GM21825 (cell line): Measurements from ENCODE around the gene IL22RA2.
A peak's percentile ranks its signal among the peaks of the same experiment; 100 is the strongest.

Experiments
- ATAC-seq: cut with Tn5 transposase; IDR thresholded peaks from one replicate; pipeline ENCODE4 v1.9.1; 2021; ENCODE audit warnings: mild to moderate bottlenecking, moderate library complexity; ENCODE audit not compliant: unreplicated experiment

Gene IL22RA2

DNA sequence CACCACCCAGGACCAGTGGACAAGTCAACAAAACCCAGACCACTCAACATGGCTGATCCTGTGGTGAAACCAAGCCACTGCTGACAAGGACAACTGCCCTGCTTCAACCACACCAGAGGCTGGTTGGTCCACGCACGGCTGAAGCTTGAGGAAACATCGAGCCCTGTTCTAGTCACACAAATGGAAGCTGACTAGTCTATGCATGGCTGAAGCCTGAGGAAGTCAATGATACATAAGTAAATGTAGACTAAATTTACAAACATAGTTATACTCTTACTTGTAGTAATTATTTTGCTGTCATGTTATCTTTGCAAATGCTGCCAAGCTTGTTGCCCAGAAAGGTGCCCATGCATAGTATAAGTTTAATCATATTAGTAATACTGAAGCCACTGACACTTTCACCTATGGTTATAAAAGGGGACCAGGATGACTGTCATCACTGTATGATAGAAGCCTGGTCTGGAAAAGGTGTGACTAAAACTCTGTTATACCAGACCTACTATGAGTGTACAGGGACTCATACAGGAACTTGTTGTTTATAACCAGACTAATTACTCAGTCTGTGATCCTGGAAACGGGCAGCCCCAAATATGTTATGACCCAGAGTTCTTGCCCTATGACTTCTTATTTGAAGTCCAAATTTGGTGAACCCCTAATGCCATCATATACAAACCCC lies 5.6 kb downstream of the IL22RA2 start:
- no peak for ATAC-seq

DNA sequence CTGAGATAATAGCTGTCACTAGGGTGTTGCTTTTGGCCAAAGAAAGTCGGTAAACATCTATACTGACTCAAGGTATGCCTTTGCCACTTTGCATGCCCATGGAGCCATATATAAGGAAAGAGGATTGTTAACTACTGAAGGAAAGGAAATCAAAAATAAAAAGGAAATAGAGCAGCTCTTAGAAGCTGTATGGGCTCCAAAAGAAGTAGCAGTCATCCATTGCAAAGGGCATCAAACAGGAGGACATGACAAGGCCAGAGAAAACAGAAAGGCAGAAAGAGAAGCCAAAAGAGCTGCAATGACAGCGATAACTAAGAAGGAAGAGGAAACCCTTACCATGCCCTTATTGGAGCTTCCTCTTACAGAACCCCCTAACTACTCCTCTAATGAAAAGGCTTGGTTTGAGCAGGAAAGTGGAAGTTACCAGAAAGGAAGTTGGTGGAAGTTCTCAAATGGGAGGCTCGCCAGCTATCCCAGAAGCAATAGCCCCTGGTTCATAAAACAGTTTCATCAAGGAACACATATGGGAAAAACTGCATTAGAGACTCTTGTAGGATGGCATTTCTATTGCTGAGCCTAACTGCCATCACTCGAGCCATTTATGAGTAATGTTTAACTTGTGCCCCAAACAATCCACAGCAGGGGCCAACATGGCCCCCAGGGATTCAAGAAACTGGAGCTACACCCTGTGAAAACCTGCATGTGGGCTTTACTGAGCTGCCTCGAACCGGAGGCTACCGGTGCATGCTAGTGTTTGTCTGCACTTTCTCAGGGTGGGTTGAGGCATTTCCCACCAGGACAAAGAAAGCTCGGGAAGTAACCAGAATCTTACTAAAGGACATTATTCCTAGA lies 7.0 kb downstream of the IL22RA2 start:
- no peak for ATAC-seq

DNA sequence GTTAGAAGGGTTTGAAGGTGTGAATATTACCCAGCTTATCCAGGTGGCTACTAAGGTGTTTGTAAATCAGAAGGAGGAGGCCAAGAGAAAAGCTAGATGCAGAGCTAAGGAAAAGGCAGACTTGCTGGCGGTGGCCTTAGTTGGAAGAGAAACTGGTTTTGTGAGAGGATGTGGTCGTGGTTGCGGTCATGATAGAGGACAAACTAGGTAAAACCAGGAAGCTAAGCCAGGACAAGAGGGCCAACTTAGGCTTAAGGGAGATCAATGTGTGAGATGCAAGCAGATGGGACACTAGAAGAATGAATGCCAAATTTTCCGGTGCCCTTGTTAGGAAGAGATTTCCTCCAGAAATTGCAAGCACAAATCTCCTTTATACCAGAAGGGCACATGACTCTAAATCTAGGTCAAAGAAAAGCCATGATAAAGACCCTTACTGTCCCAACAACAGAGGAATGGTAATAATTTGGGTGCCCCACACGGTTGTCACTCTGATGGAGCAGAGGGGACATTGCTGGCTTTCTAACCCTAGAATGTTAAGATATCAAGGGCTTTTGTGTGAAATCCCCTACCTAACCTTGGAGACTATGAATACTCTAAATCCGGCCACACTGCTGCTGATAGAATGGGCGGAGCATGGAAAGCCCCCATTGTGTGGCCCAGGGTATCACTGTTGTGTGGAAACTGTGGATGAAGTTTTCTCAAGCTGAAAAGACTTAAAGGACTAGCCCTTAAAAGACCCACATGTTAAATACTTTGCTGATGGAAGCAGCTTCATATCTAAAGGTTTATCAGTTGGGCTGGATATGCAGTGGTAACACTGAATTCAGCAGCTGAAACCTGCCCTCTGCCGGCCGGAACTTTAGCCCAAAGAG lies 7.8 kb downstream of the IL22RA2 start:
- ATAC-seq = peak; percentile 72

DNA sequence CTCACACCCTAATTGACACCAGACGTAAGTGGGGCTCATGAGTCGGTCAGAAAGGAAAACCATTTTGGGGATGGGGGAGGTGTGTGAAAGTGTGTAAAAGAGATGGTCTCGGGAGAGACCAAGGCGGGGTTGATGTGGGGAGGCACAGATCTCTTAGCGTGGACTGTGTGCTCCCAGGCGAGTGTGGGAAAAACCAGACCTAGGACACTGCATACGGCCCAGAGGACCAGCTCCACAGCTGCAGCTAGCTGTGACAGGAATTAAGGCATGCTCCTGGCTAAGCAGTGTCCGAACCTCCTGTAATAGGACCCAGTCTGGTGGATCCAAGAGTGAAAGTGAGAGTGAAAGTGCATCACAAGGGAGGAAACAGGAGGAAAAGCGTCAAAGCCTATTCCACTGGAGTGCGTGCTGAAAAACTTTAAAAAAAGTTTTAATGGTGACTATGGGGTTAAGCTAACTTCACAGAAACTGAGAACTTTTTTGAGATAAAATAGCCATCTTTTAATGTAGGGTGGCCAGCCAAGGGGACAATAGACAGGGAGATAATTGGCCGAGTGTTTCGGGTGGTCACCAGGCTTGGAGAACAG lies 9.6 kb downstream of the IL22RA2 start:
- ATAC-seq = no peak

DNA sequence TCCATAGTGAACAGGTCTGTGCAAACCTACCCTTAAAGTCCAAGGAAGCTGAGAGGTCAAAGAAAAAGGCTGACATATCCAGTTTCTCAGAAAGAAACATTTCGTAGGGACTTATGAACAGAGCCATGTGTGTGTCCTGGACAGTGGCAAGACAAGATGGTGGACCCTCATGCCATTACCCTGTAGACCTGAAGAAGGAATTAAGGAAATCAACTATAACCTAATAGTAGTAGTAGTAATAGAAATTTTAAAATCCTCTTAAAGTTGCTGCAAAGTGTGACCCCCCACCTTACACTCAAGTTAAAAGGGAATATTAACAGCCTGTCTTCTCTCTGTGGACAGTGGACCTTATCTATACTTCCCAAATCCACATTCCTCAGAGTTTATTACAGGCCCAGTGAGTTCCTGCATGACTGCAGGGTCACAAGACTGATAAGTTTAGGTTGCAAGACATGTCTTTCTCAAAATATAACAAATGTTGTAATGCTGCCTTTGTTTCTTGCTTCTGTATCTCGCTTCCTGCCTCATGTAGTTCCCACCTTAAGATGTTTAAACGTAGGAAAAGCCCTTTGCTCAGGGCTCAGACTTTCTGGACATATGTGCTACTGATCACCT lies 10.6 kb downstream of the IL22RA2 start:
- ATAC-seq = no peak

DNA sequence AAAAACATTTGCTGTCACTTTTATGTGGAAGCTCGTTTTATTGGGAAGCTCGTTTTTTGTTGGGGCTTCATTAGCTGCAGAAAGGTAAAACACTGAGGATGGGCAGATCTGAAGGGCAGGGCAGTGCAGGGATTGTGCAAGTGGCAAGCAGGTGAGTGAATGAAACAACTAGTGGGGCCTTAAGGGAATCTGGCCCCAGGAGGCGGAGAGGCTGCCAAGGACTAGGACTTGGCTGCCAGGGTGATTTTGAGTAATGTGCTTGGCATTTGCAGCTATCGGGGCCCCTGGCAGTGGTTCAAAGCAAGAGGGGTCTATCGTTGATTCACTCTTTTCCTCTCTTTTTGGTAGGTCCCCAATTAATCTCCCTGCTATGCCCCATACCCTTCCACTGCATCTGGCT lies 11.5 kb downstream of the IL22RA2 start:
- ATAC-seq = no peak

DNA sequence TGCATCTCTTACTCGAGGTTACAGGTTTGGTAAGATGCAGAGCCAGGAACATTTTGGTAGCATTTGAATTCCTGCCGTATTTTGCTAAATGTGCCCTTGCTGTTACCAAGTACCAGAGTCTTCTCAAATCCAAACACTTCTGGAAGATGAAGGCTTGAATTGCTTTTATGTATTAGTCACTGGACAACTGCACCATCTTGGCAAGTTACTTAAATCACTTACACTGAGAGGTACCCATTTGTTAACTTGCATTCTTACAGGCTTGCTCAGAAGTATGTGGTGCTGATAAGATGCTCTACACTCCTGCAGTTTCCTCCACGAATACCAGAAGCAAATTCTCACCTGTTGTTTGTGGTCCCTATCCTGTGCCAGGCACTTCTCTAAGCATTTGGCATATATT lies 12.7 kb downstream of the IL22RA2 start:
- no peak for ATAC-seq

DNA sequence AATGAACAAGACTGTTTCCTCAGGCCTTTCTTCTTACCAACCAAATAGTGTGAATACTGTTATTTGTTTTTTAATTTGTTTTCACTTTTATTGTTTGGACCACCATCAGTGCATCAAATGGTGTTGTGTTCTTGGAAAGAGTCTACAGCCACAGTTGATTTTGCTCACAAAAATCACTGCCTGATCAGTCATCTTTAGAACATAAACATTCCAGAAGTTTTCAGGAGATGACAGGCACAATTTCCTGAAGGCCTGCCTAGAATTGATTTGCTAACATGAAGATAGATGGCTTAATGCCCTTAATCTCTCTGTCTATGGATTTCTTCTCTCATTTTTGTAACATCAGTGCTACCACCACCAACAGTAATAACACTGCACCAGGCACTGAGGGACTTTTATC lies 13.5 kb downstream of the IL22RA2 start:
- no peak for ATAC-seq

DNA sequence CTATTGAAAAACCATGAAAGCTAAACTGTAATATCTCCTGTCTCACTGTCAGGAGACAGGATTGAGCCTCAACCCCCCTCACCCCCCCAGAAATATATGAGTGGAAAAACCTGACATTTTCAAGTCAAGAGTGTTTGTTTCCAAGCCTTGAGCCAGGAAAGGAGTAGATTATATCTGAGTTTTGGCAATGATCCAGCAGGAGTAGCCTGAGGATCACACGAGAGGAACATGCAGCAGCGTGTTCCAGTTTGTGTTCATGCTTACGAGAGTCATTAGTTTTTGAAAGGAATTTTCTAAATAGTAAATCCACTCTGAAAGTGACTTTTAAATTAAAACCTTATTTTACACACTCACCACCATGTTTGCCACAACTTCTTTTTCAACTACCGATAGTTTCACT lies 15.8 kb downstream of the IL22RA2 start:
- no peak for ATAC-seq

DNA sequence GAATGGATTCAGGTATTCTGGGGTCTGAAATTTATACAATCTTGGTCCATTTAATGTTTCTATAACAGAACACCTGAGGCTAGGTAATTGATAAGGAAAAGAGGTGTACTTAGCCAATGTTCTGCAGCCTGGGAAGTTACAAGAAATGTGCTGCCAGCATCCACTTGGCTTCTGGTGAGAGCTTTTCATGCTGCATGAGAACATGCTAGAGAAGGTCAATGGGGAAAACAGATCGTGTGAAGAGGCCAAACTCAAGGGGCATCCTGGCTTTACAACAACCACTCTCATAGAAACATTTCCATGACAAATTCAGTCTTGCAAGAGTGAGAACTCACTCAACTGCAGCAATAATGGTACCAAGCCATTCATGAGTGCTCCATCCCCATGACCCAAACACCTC lies 16.8 kb downstream of the IL22RA2 start:
- no peak for ATAC-seq

DNA sequence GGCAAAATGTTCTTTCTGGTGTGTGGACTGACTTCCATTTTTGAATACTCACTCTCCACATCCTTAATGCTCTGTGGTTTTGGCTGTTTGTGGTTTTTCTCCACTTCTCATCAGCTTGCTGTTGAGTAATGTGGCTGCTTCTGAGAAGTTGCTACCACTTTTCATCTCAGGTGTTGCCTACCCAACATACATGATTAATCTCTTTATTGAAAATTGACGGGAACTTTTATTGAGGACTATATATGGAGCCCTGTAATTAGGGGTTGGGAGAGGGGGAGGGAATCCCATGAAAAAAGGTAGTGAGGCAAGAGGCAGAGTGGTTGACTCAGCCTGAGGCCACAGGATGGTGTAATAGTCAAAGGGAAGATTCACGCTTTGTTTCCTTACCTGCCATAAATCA lies 17.6 kb downstream of the IL22RA2 start:
- ATAC-seq = no peak

DNA sequence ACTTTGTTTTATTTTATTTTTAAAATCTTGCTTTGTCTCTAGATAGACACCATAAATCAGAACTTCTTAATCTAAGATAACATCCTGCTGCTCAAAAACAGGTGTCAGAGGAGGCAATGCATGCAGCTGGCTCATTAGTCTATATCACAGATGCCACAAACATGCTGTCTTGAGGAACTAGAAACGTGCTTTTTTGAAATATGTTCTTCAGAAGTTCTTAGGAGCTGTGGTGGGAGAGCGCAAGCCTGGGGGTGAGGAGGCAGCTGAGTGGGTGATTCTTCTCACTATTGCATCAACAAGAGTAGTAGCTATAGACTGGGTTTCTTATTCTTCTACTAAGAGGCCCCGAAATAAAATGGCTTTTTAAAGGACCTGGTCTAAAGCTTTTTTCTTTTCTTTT lies 23.4 kb downstream of the IL22RA2 start:
- no peak for ATAC-seq

DNA sequence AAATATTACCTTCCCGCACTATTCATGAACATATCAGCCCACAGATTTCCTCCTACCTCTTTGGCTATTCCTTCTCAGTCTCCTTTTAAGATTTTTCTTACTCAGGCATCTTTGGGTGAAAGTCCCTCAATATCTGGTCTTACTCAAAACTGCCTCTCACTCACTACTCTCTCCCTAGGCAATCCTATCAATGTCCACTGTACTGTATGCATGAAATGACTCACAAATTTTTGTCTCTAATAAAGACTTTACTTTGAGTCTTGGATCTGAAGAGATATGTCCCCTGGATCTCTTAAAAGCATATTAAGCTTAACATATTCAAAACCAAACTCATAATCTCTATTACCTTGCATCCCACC lies 24.4 kb downstream of the IL22RA2 start:
- ATAC-seq = no peak

DNA sequence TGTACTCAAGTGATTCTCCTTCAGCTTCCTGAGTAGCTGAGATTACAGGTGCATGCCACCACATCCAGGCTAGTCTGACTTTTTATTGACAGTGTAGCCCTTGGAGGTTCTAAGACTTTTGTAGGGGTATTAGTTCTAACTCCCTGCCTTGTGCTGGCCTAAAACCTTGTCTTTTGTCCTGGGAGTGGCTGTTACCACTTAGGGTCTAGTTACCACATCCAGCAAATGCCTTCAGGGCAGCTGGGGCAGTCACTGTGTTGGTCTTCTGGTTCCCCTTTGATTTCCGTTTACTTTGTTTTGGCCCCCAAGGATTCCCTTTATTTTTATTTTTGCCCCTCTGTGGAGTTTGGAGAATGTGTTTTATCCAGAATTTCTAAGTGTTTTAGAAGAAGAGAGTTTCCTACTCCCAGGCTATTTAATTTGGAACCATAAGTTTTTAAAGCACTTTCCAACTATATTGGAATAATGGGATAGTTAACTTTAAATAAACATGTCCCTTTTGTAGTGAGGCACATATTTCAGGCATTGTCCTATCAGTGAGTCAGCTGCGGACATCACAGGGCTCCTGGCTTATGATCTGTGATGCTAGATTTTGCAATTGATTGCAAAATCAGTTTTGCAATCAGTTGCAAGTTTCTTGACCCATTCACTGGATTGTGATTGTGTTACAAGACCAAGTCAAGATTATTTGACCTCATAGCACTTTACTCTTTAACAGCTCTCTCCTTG lies 25.0 kb downstream of the IL22RA2 start:
- ATAC-seq = no peak

DNA sequence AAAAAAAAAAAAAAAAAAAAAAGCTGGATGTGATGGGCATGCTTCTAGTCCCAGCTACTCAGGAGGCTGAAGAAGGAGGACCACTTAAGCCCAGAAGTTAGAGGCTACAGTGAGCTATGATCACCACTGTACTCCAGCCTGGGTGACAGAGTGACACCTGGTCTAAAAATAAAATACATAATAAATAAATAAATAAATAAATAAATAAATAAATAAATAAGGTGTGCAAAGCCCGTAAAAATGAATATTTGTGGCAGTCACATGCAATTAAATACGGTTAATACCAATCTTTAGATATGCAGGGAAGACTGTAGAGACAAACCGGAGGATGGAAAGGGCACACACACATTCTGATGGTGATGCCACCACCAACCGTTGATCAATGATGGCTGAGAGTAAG lies 26.2 kb downstream of the IL22RA2 start:
- ATAC-seq = no peak

DNA sequence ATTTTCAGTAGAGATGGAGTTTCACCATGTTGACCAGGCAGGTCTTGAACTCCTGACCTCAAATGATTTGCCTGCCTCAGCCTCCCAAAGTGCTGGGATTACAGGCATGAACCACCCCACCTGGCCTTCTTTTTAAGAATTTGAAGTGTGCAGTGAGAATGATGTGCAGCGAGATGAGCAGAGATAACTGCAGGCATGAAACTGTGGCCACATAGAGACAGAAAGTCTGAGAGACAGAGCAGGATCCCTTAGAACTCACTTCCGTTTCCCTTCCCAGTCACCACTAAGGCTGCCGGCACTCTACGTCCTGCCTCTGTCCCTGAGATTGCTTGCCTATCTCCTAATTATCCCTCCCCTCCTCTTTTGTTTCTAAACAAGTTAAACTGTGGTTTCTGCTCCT lies 27.2 kb downstream of the IL22RA2 start:
- ATAC-seq = no peak

DNA sequence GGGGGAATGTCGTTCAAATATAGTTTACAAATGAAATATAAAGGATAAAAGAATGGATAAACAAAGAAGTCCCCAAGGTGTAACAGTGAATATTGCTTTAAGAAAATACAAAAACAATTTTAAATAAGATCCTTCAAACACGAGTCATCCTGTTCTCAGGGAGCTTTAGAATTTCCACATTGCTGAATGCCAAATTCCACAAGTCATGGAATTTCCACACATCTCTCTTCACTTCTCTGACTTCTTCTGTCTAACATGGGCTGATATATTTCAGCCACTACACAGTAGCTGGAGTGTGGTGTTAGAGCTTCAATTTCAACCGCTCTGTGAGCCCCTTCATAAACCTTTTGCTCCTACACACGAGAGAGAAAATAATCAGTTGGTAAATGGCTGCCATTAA lies 28.0 kb downstream of the IL22RA2 start:
- no peak for ATAC-seq

DNA sequence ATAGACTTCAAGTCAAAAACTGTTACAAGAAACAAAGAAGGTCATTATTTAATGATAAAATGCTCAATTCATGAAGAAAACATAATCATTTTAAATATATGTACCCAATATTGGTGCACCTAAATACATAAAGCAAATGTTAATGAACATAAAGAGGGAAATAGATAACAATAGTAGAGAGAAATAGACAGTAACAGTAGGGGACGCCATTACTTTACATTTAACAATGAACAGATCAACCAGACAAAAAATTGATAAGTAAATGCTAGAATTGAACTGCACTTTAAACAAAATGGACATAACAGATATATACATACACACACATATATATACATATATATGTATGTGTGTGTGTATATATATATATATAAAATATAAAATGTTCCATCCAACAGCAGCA lies 37.4 kb downstream of the IL22RA2 start:
- ATAC-seq = no peak

DNA sequence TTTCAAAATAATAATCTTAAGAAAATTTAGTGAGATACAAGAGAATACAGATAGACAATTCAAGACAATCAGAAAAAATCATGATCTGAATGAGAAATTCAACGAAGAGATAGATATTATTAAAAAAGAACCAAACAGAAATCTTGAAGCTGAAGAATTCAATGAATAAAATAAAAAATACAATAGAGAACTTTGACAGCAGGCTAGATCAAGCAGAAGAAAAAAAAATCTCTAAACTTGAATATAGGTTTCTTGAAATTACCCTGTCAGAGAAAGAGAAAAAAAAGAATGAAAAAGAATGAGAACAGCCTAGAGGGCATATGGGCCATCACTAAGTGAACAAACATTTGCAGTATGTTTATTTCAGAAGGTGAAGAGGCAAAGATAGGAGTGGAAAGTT lies 39.0 kb downstream of the IL22RA2 start:
- no peak for ATAC-seq

DNA sequence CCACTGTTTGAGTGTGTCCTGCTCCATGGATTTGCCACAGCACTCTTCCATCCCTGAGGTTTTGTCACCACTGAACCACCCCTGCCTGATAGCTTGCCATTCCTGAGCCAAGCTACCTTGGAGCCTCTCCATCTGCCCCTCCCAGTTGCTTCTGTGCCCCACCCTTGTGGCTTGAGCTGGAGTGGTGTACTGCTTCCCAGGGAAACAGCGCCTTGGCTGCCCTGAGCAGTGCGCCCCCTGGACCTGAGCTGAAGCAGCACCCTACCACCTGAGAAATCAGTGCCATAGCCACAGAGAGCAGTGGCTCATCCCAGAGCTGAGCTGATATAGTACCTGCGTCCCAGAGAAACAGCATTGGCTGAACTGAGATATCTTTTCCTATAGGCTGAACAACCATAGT lies 40.3 kb downstream of the IL22RA2 start:
- no peak for ATAC-seq
